ENCODE results near the gene SYF2. TPM values are rescaled to one million over a fixed set of nuclear protein-coding genes. Genes with fewer than 3 reads are reported as not detected.
A peak's percentile ranks its signal among the peaks of the same experiment; 100 is the strongest.
"Not testable (repeated sequence)": the region's sequence is repeated elsewhere in the genome, so short reads cannot be mapped to it uniquely, and the experiment has no call there.

Gene SYF2
- total and polyA plus RNA-seq, 7 experiments from 2014 or later: 44.4 to 83.3 (median 71.6) TPM

DNA sequence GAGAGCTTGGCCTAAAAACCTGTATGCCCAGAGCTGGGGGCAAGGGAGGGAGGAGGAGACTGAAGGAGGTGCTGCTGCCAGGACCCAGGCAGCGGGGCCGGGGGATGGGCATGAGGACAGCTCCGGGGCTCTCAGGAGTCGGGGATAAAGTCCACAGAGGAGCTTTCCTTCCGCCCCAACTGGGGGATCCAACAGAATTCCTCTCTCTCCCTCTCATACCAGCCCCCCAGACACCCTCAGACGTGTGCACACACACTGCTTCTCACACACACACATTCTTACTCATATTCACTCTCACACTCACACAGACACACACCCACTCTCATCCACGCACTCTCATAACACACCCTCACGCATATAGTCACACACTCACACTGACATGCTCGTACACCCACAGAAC is 39.1 kb downstream of the SYF2 start:
- H3K4me1 ChIP-seq (ENCODE audit: control insufficient read depth in 2 of 2, insufficient read depth in 2 of 2, low read length in 2 of 2): peaks cover 0 to 4% of the 10 kb centered on the region in 2 donors
- no peaks in the 10 kb centered on the region for H3K36me3 ChIP-seq (ENCODE audit: control insufficient read depth in 2 of 3, insufficient read depth in 3 of 3, low read length in 3 of 3)
- peaks cover 0 to 10% (median 0%) of the 10 kb centered on the region in 5 donors for H3K27me3 Mint-ChIP-seq
- intact Hi-C loops (cut with micrococcal nuclease): no loop called here
- no peak for DNase-seq
- no peak overlapping the region for H3K27ac ChIP-seq (ENCODE audit: low read depth, low read length)
- ATAC-seq: no peak
- no peaks in the 10 kb centered on the region for H3K9me3 Mint-ChIP-seq
- no peaks in the 10 kb centered on the region for H3K27me3 ChIP-seq (ENCODE audit: control insufficient read depth in 2 of 2, insufficient read depth in 2 of 2, low read length in 2 of 2)
- ChIA-PET POLR2A (no interaction called here), CTCF (no interaction called here)
- no peak overlapping the region for H3K4me3 ChIP-seq (ENCODE audit: low read length)
- no peak overlapping the region for H3K4me3 Mint-ChIP-seq
- H3K27ac Mint-ChIP-seq: no peak overlapping the region
- H3K36me3 Mint-ChIP-seq: no peaks in the 10 kb centered on the region
- no peaks in the 10 kb centered on the region for H3K9me3 ChIP-seq (ENCODE audit: control insufficient read depth in 2 of 3, low read length in 3 of 3)
- peaks cover 3 to 12% (median 7%) of the 10 kb centered on the region in 7 donors for H3K4me1 Mint-ChIP-seq

DNA sequence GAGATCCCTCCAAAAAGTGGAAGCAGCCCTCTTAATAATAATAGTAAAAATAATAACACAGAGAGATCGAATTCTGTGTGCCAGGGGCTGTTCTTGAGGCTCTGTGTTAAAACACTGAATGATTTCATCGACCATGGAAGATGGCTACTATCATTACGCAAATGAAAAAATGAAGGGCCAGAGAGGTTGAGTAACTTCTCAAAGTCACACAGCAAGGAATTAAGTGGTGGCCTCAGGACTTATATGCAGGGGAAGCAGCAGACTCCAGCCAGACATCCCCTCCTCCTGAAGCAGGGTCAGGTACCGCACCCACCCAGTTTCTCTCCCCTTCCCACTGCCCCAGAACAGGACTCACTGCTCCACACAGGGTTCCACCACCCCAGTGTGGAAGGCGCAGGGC is 40.1 kb downstream of the SYF2 start:
- intact Hi-C loops (cut with micrococcal nuclease): no loop called here

DNA sequence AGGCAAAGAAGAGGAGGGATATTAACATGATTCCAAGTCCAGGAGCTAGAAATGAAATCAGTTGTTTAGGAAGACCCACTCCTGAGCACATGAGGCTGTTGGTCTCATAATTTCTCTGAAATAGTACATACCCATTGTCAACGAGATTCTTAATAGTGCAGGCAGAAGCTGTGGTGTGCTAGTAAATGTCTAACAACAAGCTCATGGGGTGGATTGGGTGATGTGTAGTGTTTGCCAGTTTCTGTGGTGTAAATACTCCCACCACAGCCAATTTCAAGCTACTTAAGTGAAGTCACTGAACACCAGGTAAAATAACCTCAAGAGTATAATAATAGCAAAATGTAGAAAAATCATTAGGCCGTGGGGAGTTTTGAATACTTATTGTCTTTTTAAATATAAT is 42.0 kb downstream of the SYF2 start:
- Histone ChIP-seq H3K9me3 (ENCODE audit: control insufficient read depth in 2 of 3, low read length in 3 of 3) (no peaks in the 10 kb centered on the region), H3K27me3 (ENCODE audit: control insufficient read depth in 2 of 2, insufficient read depth in 2 of 2, low read length in 2 of 2) (no peaks in the 10 kb centered on the region), H3K27ac (ENCODE audit: low read depth, low read length) (no peak overlapping the region), H3K4me3 (ENCODE audit: low read length) (no peak overlapping the region), H3K4me1 (ENCODE audit: control insufficient read depth in 2 of 2, insufficient read depth in 2 of 2, low read length in 2 of 2) (no peaks in the 10 kb centered on the region), H3K36me3 (ENCODE audit: control insufficient read depth in 2 of 3, insufficient read depth in 3 of 3, low read length in 3 of 3) (no peaks in the 10 kb centered on the region)
- Mint-ChIP-seq H3K27ac (peak overlapping the region in 1 of 9 donors; percentile 56), H3K4me3 (no peak overlapping the region), H3K4me1 (no peaks in the 10 kb centered on the region), H3K27me3 (peaks cover 0 to 13% (median 0%) of the 10 kb centered on the region in 5 donors), H3K36me3 (no peaks in the 10 kb centered on the region), H3K9me3 (no peaks in the 10 kb centered on the region)
- no peak for ATAC-seq
- intact Hi-C loops (cut with micrococcal nuclease): no loop called here
- no peak for DNase-seq
- ChIA-PET POLR2A (no interaction called here), CTCF (no interaction called here)

More for the DNA sequence above, 40.1 kb downstream of the SYF2 start:
- Histone ChIP-seq H3K27ac (ENCODE audit: low read depth, low read length) (no peak overlapping the region), H3K4me3 (ENCODE audit: low read length) (no peak overlapping the region), H3K36me3 (ENCODE audit: control insufficient read depth in 2 of 3, insufficient read depth in 3 of 3, low read length in 3 of 3) (no peaks in the 10 kb centered on the region), H3K27me3 (ENCODE audit: control insufficient read depth in 2 of 2, insufficient read depth in 2 of 2, low read length in 2 of 2) (no peaks in the 10 kb centered on the region), H3K9me3 (ENCODE audit: control insufficient read depth in 2 of 3, low read length in 3 of 3) (no peaks in the 10 kb centered on the region), H3K4me1 (ENCODE audit: control insufficient read depth in 2 of 2, insufficient read depth in 2 of 2, low read length in 2 of 2) (no peaks in the 10 kb centered on the region)
- ATAC-seq (no peak), DNase-seq (no peak)
- no peak overlapping the region for H3K4me3 Mint-ChIP-seq
- no peak overlapping the region for H3K27ac Mint-ChIP-seq
- ChIA-PET POLR2A (no interaction called here), CTCF (no interaction called here)
- H3K36me3 Mint-ChIP-seq: no peaks in the 10 kb centered on the region
- H3K27me3 Mint-ChIP-seq: peaks cover 0 to 4% (median 0%) of the 10 kb centered on the region in 5 donors
- H3K9me3 Mint-ChIP-seq: no peaks in the 10 kb centered on the region
- H3K4me1 Mint-ChIP-seq: peaks cover 0 to 4% (median 0%) of the 10 kb centered on the region in 7 donors

DNA sequence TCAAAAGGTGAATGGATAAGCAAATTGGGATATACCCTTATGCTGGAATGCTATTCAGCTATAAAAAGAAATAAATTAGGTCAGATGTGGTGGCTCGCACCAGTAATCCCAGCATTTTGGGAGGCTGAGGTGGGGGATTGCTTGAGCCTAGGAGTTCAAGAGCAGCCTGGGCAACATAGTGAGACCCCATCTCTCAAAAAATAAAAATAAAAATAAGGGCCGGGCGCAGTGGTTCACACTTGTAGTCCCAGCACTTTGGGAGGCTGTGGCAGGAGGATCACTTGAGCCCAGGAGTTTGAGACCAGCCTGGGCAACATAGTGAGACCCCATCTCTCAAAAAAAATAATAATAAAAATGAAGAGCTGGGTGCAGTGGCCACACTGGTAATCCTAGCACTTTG is 44.4 kb downstream of the SYF2 start:
- H3K27me3 Mint-ChIP-seq: peaks cover 0 to 17% (median 0%) of the 10 kb centered on the region in 5 donors
- CTCF ChIA-PET: interaction anchor here (0.5 kb wide), 1 partner anchor 340 kb away, joined by 3 read pairs; no protein-coding TSS in a partner anchor
- H3K27ac ChIP-seq (ENCODE audit: low read depth, low read length); ATAC-seq; POLR2A ChIA-PET; DNase-seq; H3K36me3 ChIP-seq (ENCODE audit: control insufficient read depth in 2 of 3, insufficient read depth in 3 of 3, low read length in 3 of 3); H3K4me1 Mint-ChIP-seq; H3K4me3 Mint-ChIP-seq; H3K27ac Mint-ChIP-seq; intact Hi-C loops (cut with micrococcal nuclease); H3K4me1 ChIP-seq (ENCODE audit: control insufficient read depth in 2 of 2, insufficient read depth in 2 of 2, low read length in 2 of 2); H3K4me3 ChIP-seq (ENCODE audit: low read length); H3K27me3 ChIP-seq (ENCODE audit: control insufficient read depth in 2 of 2, insufficient read depth in 2 of 2, low read length in 2 of 2); H3K9me3 Mint-ChIP-seq; H3K9me3 ChIP-seq (ENCODE audit: control insufficient read depth in 2 of 3, low read length in 3 of 3); H3K36me3 Mint-ChIP-seq: not testable (repeated sequence)

DNA sequence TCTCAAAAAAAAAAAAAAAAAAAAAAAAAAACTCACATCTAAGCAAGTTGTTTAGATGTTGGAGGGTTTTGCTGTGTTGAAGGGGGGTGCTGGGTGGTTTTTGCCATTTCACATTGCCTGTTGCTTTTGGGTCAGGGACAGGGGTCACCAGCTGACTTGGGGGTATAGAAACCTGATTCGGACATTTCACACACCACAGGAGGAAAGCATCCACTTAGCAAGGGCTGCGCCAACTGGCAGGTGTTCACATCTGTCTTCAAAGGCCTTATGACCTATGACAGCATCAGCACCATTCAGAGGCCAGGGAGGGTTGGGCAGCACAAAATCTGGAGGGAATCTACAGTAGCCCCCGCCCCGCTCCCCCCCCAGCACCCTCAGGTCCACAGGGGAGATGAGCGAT is 45.2 kb downstream of the SYF2 start:
- POLR2A ChIA-PET: no interaction called here

DNA sequence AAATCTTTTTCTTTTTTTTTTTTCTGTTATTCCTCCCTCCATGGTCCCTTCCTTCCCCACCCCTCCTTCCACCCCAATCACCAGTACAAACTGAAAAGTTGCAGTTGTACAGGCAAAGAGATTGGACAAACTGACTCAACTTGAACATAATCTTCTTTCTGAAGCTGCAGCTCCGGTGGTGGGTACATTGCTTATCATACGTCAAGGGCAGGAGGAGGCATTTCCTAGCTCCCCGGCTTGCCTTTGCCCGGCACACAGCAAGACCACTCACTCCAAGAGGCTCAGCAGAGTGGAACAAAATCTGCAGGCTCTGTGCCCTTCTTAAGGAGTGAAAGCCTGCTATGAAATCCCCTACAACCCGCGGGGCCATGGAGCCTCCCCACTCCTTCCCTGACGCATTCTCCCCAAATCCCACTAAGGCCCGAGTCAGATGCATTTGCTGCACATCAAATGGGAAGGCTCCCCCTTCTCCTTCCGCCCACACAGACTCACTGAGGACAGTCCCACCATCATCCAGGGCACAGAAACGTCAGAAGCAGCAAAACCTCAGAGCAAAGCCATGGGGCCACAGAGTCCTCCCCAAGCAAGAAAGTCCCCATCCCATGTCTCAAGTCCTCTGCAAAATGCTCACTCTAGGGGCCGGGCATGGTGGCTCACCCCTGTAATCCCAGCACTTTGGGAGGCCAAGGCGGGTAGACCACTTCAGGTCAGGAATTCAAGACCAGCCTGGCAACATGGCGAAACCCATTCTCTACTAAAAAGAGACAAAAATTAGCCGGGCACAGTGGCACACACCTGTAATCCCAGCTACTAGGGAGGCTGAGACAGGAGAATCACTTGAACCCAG is 45.9 kb downstream of the SYF2 start:
- ChIA-PET CTCF (interaction anchor here (0.6 kb wide), 1 partner anchor 86 kb away, joined by 3 read pairs; no protein-coding TSS in a partner anchor), POLR2A (no interaction called here)
- DNase-seq (no peak), ATAC-seq (no peak)
- H3K27ac Mint-ChIP-seq: no peak overlapping the region
- no peaks in the 10 kb centered on the region for H3K36me3 ChIP-seq (ENCODE audit: control insufficient read depth in 2 of 3, insufficient read depth in 3 of 3, low read length in 3 of 3)
- H3K9me3 Mint-ChIP-seq: no peaks in the 10 kb centered on the region
- H3K4me1 Mint-ChIP-seq: no peaks in the 10 kb centered on the region
- H3K4me3 Mint-ChIP-seq: no peak overlapping the region
- intact Hi-C loops (cut with micrococcal nuclease): no loop called here
- peaks cover 0 to 20% (median 0%) of the 10 kb centered on the region in 5 donors for H3K27me3 Mint-ChIP-seq
- H3K36me3 Mint-ChIP-seq: no peaks in the 10 kb centered on the region
- no peaks in the 10 kb centered on the region for H3K4me1 ChIP-seq (ENCODE audit: control insufficient read depth in 2 of 2, insufficient read depth in 2 of 2, low read length in 2 of 2)
- no peak overlapping the region for H3K4me3 ChIP-seq (ENCODE audit: low read length)
- no peaks in the 10 kb centered on the region for H3K27me3 ChIP-seq (ENCODE audit: control insufficient read depth in 2 of 2, insufficient read depth in 2 of 2, low read length in 2 of 2)
- H3K27ac ChIP-seq (ENCODE audit: low read depth, low read length): no peak overlapping the region
- no peaks in the 10 kb centered on the region for H3K9me3 ChIP-seq (ENCODE audit: control insufficient read depth in 2 of 3, low read length in 3 of 3)

More for the DNA sequence above, 45.2 kb downstream of the SYF2 start:
- Histone ChIP-seq H3K27me3 (ENCODE audit: control insufficient read depth in 2 of 2, insufficient read depth in 2 of 2, low read length in 2 of 2) (no peaks in the 10 kb centered on the region), H3K4me1 (ENCODE audit: control insufficient read depth in 2 of 2, insufficient read depth in 2 of 2, low read length in 2 of 2) (no peaks in the 10 kb centered on the region), H3K4me3 (ENCODE audit: low read length) (no peak overlapping the region), H3K27ac (ENCODE audit: low read depth, low read length) (no peak overlapping the region), H3K9me3 (ENCODE audit: control insufficient read depth in 2 of 3, low read length in 3 of 3) (no peaks in the 10 kb centered on the region), H3K36me3 (ENCODE audit: control insufficient read depth in 2 of 3, insufficient read depth in 3 of 3, low read length in 3 of 3) (no peaks in the 10 kb centered on the region)
- H3K4me3 Mint-ChIP-seq: no peak overlapping the region
- ATAC-seq: no peak
- DNase-seq: no peak
- no peaks in the 10 kb centered on the region for H3K36me3 Mint-ChIP-seq
- H3K9me3 Mint-ChIP-seq: no peaks in the 10 kb centered on the region
- no peak overlapping the region for H3K27ac Mint-ChIP-seq
- intact Hi-C loops (cut with micrococcal nuclease): no loop called here
- CTCF ChIA-PET: no interaction called here
- H3K27me3 Mint-ChIP-seq: peaks cover 0 to 19% (median 0%) of the 10 kb centered on the region in 5 donors
- no peaks in the 10 kb centered on the region for H3K4me1 Mint-ChIP-seq
